ENCODE data around the gene RPUSD4.

The RPUSD4 gene

GRCh38 chr11:126182787-126183445 lies 28.5 kb downstream of the RPUSD4 start:
- 100% methylated on average over 3 of the region's 11 CpGs for WGBS (ENCODE audit: insufficient coverage, insufficient read length)
- Histone ChIP-seq H3K4me1 (ENCODE audit: control insufficient read depth, insufficient read depth, low read length) (peaks cover 3% of the 10 kb centered on the region; the same call in 1 of the 2 replicates), H3K27me3 (ENCODE audit: control insufficient read depth, insufficient read depth, low read length) (no peaks in the 10 kb centered on the region)

GRCh38 chr11:126181939-126182730 lies 29.3 kb downstream of the RPUSD4 start:
- Histone ChIP-seq H3K36me3 (ENCODE audit: control insufficient read depth, insufficient read depth, low read length) (no peaks in the 10 kb centered on the region), H3K27ac (ENCODE audit: low read length) (no peak overlapping the region), H3K4me1 (ENCODE audit: control insufficient read depth, insufficient read depth, low read length) (peaks cover 3% of the 10 kb centered on the region; the same call in 1 of the 2 replicates), H3K27me3 (ENCODE audit: control insufficient read depth, insufficient read depth, low read length) (no peaks in the 10 kb centered on the region), H3K9me3 (ENCODE audit: control insufficient read depth, insufficient read depth, low read length) (no peaks in the 10 kb centered on the region), H3K4me3 (ENCODE audit: low read length) (no peak overlapping the region)
- whole genome bisulfite sequencing (ENCODE audit: insufficient coverage, insufficient read length) = no CpG with 5 or more reads among the region's 13 CpGs
- DNase-seq (ENCODE audit: low read depth, low spot score) = no peak

More at GRCh38 chr11:126182787-126183445, 28.5 kb downstream of the RPUSD4 start:
- no peak overlapping the region for H3K4me3 ChIP-seq (ENCODE audit: low read length)
- no peak for DNase-seq (ENCODE audit: low read depth, low spot score)
- no peak overlapping the region for H3K27ac ChIP-seq (ENCODE audit: low read length)
- H3K36me3 ChIP-seq (ENCODE audit: control insufficient read depth, insufficient read depth, low read length) = no peaks in the 10 kb centered on the region
- H3K9me3 ChIP-seq (ENCODE audit: control insufficient read depth, insufficient read depth, low read length) = no peaks in the 10 kb centered on the region

- no peaks in the 10 kb centered on the region for H3K27me3 ChIP-seq (ENCODE audit: control insufficient read depth, insufficient read depth, low read length)
- DNase-seq (ENCODE audit: low read depth, low spot score) = no peak
- no peaks in the 10 kb centered on the region for H3K9me3 ChIP-seq (ENCODE audit: control insufficient read depth, insufficient read depth, low read length)
- WGBS (ENCODE audit: insufficient coverage, insufficient read length) = no CpG with 5 or more reads among the region's 8 CpGs
- H3K4me3 ChIP-seq (ENCODE audit: low read length) = no peak overlapping the region
- H3K36me3 ChIP-seq (ENCODE audit: control insufficient read depth, insufficient read depth, low read length) = no peaks in the 10 kb centered on the region
- H3K27ac ChIP-seq (ENCODE audit: low read length) = no peak overlapping the region
- H3K4me1 ChIP-seq (ENCODE audit: control insufficient read depth, insufficient read depth, low read length) = peaks cover 1% of the 10 kb centered on the region; the same call in 1 of the 2 replicates
Measured at GRCh38 chr11:126176853-126177470, 34.5 kb downstream of the RPUSD4 start.

GRCh38 chr11:126175393-126175792 lies 36.1 kb downstream of the RPUSD4 start:
- H3K9me3 ChIP-seq (ENCODE audit: control insufficient read depth, insufficient read depth, low read length) = no peaks in the 10 kb centered on the region
- DNase-seq (ENCODE audit: low read depth, low spot score) = no peak
- H3K27ac ChIP-seq (ENCODE audit: low read length) = no peak overlapping the region
- H3K4me3 ChIP-seq (ENCODE audit: low read length) = no peak overlapping the region
- no peaks in the 10 kb centered on the region for H3K4me1 ChIP-seq (ENCODE audit: control insufficient read depth, insufficient read depth, low read length)
- WGBS (ENCODE audit: insufficient coverage, insufficient read length) = no CpG with 5 or more reads among the region's 15 CpGs
- no peaks in the 10 kb centered on the region for H3K27me3 ChIP-seq (ENCODE audit: control insufficient read depth, insufficient read depth, low read length)
- H3K36me3 ChIP-seq (ENCODE audit: control insufficient read depth, insufficient read depth, low read length) = no peaks in the 10 kb centered on the region

GRCh38 chr11:126174816-126175215 lies 36.6 kb downstream of the RPUSD4 start:
- H3K4me1 ChIP-seq (ENCODE audit: control insufficient read depth, insufficient read depth, low read length) = no peaks in the 10 kb centered on the region
- no peak overlapping the region for H3K4me3 ChIP-seq (ENCODE audit: low read length)
- no peaks in the 10 kb centered on the region for H3K36me3 ChIP-seq (ENCODE audit: control insufficient read depth, insufficient read depth, low read length)
- H3K9me3 ChIP-seq (ENCODE audit: control insufficient read depth, insufficient read depth, low read length) = no peaks in the 10 kb centered on the region
- no peaks in the 10 kb centered on the region for H3K27me3 ChIP-seq (ENCODE audit: control insufficient read depth, insufficient read depth, low read length)
- no peak overlapping the region for H3K27ac ChIP-seq (ENCODE audit: low read length)
- no CpG with 5 or more reads among the region's 7 CpGs for WGBS (ENCODE audit: insufficient coverage, insufficient read length)
- DNase-seq (ENCODE audit: low read depth, low spot score) = no peak

GRCh38 chr11:126173257-126173656 lies 38.2 kb downstream of the RPUSD4 start:
- Histone ChIP-seq H3K27me3 (ENCODE audit: control insufficient read depth, insufficient read depth, low read length) (no peaks in the 10 kb centered on the region), H3K27ac (ENCODE audit: low read length) (no peak overlapping the region), H3K4me1 (ENCODE audit: control insufficient read depth, insufficient read depth, low read length) (no peaks in the 10 kb centered on the region; the same call in 1 of the 2 replicates), H3K36me3 (ENCODE audit: control insufficient read depth, insufficient read depth, low read length) (no peaks in the 10 kb centered on the region), H3K4me3 (ENCODE audit: low read length) (no peak overlapping the region), H3K9me3 (ENCODE audit: control insufficient read depth, insufficient read depth, low read length) (no peaks in the 10 kb centered on the region)
- DNase-seq (ENCODE audit: low read depth, low spot score) = no peak
- no CpG with 5 or more reads among the region's 9 CpGs for WGBS (ENCODE audit: insufficient coverage, insufficient read length)

- no CpG with 5 or more reads among the region's 8 CpGs for WGBS (ENCODE audit: insufficient coverage, insufficient read length)
- Histone ChIP-seq H3K36me3 (ENCODE audit: control insufficient read depth, insufficient read depth, low read length) (no peaks in the 10 kb centered on the region), H3K27ac (ENCODE audit: low read length) (no peak overlapping the region), H3K4me3 (ENCODE audit: low read length) (no peak overlapping the region), H3K27me3 (ENCODE audit: control insufficient read depth, insufficient read depth, low read length) (no peaks in the 10 kb centered on the region), H3K4me1 (ENCODE audit: control insufficient read depth, insufficient read depth, low read length) (no peaks in the 10 kb centered on the region; the same call in 1 of the 2 replicates), H3K9me3 (ENCODE audit: control insufficient read depth, insufficient read depth, low read length) (no peaks in the 10 kb centered on the region)
- no peak for DNase-seq (ENCODE audit: low read depth, low spot score)
Measured at GRCh38 chr11:126172596-126173038, 38.8 kb downstream of the RPUSD4 start.

- H3K9me3 ChIP-seq (ENCODE audit: control insufficient read depth, insufficient read depth, low read length) = no peaks in the 10 kb centered on the region
- no peaks in the 10 kb centered on the region for H3K27me3 ChIP-seq (ENCODE audit: control insufficient read depth, insufficient read depth, low read length)
- no peaks in the 10 kb centered on the region for H3K36me3 ChIP-seq (ENCODE audit: control insufficient read depth, insufficient read depth, low read length)
- DNase-seq (ENCODE audit: low read depth, low spot score) = no peak
- H3K4me1 ChIP-seq (ENCODE audit: control insufficient read depth, insufficient read depth, low read length) = no peaks in the 10 kb centered on the region; the same call in 1 of the 2 replicates
- H3K4me3 ChIP-seq (ENCODE audit: low read length) = no peak overlapping the region
- H3K27ac ChIP-seq (ENCODE audit: low read length) = no peak overlapping the region
- WGBS (ENCODE audit: insufficient coverage, insufficient read length) = no CpG with 5 or more reads among the region's 3 CpGs
Measured at GRCh38 chr11:126169291-126169690, 42.2 kb downstream of the RPUSD4 start.

GRCh38 chr11:126167488-126167887 lies 44.0 kb downstream of the RPUSD4 start:
- Histone ChIP-seq H3K9me3 (ENCODE audit: control insufficient read depth, insufficient read depth, low read length) (no peaks in the 10 kb centered on the region), H3K4me3 (ENCODE audit: low read length) (no peak overlapping the region), H3K4me1 (ENCODE audit: control insufficient read depth, insufficient read depth, low read length) (no peaks in the 10 kb centered on the region; the same call in 1 of the 2 replicates), H3K27me3 (ENCODE audit: control insufficient read depth, insufficient read depth, low read length) (no peaks in the 10 kb centered on the region), H3K27ac (ENCODE audit: low read length) (no peak overlapping the region), H3K36me3 (ENCODE audit: control insufficient read depth, insufficient read depth, low read length) (no peaks in the 10 kb centered on the region)
- DNase-seq (ENCODE audit: low read depth, low spot score) = no peak
- no CpG with 5 or more reads among the region's 2 CpGs for WGBS (ENCODE audit: insufficient coverage, insufficient read length)

- WGBS (ENCODE audit: insufficient coverage, insufficient read length) = no CpG with 5 or more reads among the region's 3 CpGs
- Histone ChIP-seq H3K4me1 (ENCODE audit: control insufficient read depth, insufficient read depth, low read length) (no peaks in the 10 kb centered on the region; the same call in 1 of the 2 replicates), H3K9me3 (ENCODE audit: control insufficient read depth, insufficient read depth, low read length) (no peaks in the 10 kb centered on the region), H3K36me3 (ENCODE audit: control insufficient read depth, insufficient read depth, low read length) (no peaks in the 10 kb centered on the region), H3K27ac (ENCODE audit: low read length) (no peak overlapping the region), H3K27me3 (ENCODE audit: control insufficient read depth, insufficient read depth, low read length) (no peaks in the 10 kb centered on the region), H3K4me3 (ENCODE audit: low read length) (no peak overlapping the region)
- no peak for DNase-seq (ENCODE audit: low read depth, low spot score)
Measured at GRCh38 chr11:126166413-126166812, 45.0 kb downstream of the RPUSD4 start.
